ENCODE results near the gene PDLIM1. TPM values are rescaled to one million over a fixed set of nuclear protein-coding genes. Genes with fewer than 3 reads are reported as not detected.
"Not testable (repeated sequence)": the region's sequence is repeated elsewhere in the genome, so short reads cannot be mapped to it uniquely, and the experiment has no call there.

Gene PDLIM1
- polyA plus RNA-seq, 3 donors = 1.9 to 5.2 (median 4.8) TPM

GRCh38 chr10:95233377-95234034 lies 57.3 kb downstream of the PDLIM1 start:
- H3K36me3 ChIP-seq (replicated peaks in 1 of 2; ENCODE audit: control insufficient read depth in 1 of 2, insufficient read depth in 2 of 2, low read length in 2 of 2) = no peaks in the 10 kb centered on the region
- Mint-ChIP-seq H3K27ac (no peak overlapping the region), H3K36me3 (no peaks in the 10 kb centered on the region), H3K4me1 (peaks cover 22% of the 10 kb centered on the region), H3K4me3 (peak overlapping the region in 1 of 2 donors; percentile 3), H3K27me3 (ENCODE audit: low read depth in 3 of 3) (peaks cover 0 to 6% (median 2%) of the 10 kb centered on the region in 3 donors), H3K9me3 (peaks cover 0 to 3% (median 0%) of the 10 kb centered on the region in 7 donors)
- intact Hi-C loops (cut with micrococcal nuclease) = no loop called here
- no peak overlapping the region for H3K9ac ChIP-seq (ENCODE audit: insufficient read depth, low read length, poor library complexity, severe bottlenecking)
- H3K4me1 ChIP-seq (ENCODE audit: control insufficient read depth in 1 of 2, insufficient read depth in 2 of 2, low read length in 2 of 2) = peaks cover 8 to 10% of the 10 kb centered on the region in 2 donors
- DNase-seq = no peak
- no peaks in the 10 kb centered on the region for H3K27me3 ChIP-seq (ENCODE audit: control insufficient read depth in 2 of 2, insufficient read depth in 2 of 2, low read length in 2 of 2)
- TF ChIP-seq, protein P1, sequence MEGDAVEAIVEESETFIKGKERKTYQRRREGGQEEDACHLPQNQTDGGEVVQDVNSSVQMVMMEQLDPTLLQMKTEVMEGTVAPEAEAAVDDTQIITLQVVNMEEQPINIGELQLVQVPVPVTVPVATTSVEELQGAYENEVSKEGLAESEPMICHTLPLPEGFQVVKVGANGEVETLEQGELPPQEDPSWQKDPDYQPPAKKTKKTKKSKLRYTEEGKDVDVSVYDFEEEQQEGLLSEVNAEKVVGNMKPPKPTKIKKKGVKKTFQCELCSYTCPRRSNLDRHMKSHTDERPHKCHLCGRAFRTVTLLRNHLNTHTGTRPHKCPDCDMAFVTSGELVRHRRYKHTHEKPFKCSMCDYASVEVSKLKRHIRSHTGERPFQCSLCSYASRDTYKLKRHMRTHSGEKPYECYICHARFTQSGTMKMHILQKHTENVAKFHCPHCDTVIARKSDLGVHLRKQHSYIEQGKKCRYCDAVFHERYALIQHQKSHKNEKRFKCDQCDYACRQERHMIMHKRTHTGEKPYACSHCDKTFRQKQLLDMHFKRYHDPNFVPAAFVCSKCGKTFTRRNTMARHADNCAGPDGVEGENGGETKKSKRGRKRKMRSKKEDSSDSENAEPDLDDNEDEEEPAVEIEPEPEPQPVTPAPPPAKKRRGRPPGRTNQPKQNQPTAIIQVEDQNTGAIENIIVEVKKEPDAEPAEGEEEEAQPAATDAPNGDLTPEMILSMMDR (IDR thresholded peaks at IDR 0.05) = no peak
- no peak overlapping the region for H3K27ac ChIP-seq (ENCODE audit: low read depth in 1 of 2, low read length in 2 of 2)
- H3K4me2 ChIP-seq (replicated peaks; ENCODE audit: extremely low read depth, low read length, poor library complexity, severe bottlenecking) = no peak overlapping the region
- H3K4me3 ChIP-seq (replicated peaks in 1 of 3; ENCODE audit: low read depth in 2 of 3, low read length in 3 of 3) = no peak overlapping the region
- no peaks in the 10 kb centered on the region for H3K9me3 ChIP-seq (replicated peaks in 1 of 2; ENCODE audit: control insufficient read depth in 1 of 2, insufficient read depth in 1 of 2, low read length in 2 of 2)
- H4K20me1 ChIP-seq (ENCODE audit: insufficient read depth, low read length) = no peaks in the 10 kb centered on the region
- no peaks in the 10 kb centered on the region for H3K79me2 ChIP-seq (ENCODE audit: insufficient read depth, low read length)
- 90% methylated on average over 1 of the region's 2 CpGs for WGBS (ENCODE audit: insufficient coverage)
- no peak overlapping the region for H2AFZ ChIP-seq (ENCODE audit: insufficient read depth, low read depth, low read length, poor library complexity, severe bottlenecking)

GRCh38 chr10:95230677-95231586 lies 59.9 kb downstream of the PDLIM1 start:
- H4K20me1 ChIP-seq (ENCODE audit: insufficient read depth, low read length); H3K4me1 ChIP-seq (ENCODE audit: control insufficient read depth in 1 of 2, insufficient read depth in 2 of 2, low read length in 2 of 2); H3K36me3 Mint-ChIP-seq; H3K27ac ChIP-seq (ENCODE audit: low read depth in 1 of 2, low read length in 2 of 2); H3K9me3 ChIP-seq (replicated peaks in 1 of 2; ENCODE audit: control insufficient read depth in 1 of 2, insufficient read depth in 1 of 2, low read length in 2 of 2); H3K79me2 ChIP-seq (ENCODE audit: insufficient read depth, low read length); H3K9me3 Mint-ChIP-seq; intact Hi-C loops (cut with micrococcal nuclease); H3K27me3 Mint-ChIP-seq (ENCODE audit: low read depth in 3 of 3); H3K27me3 ChIP-seq (ENCODE audit: control insufficient read depth in 2 of 2, insufficient read depth in 2 of 2, low read length in 2 of 2); H3K36me3 ChIP-seq (replicated peaks in 1 of 2; ENCODE audit: control insufficient read depth in 1 of 2, insufficient read depth in 2 of 2, low read length in 2 of 2): not testable (repeated sequence)
- H3K4me1 Mint-ChIP-seq = peaks cover 15% of the 10 kb centered on the region
- H3K27ac Mint-ChIP-seq = peak overlapping the region in 1 of 7 donors; percentile 87
- peak overlapping the region; percentile 84 to 97 for H3K4me3 Mint-ChIP-seq
- Histone ChIP-seq H3K4me3 (replicated peaks in 1 of 3; ENCODE audit: low read depth in 2 of 3, low read length in 3 of 3) (peak overlapping the region; percentile 37 to 68 (median 40)), H2AFZ (ENCODE audit: insufficient read depth, low read depth, low read length, poor library complexity, severe bottlenecking) (peak overlapping the region; percentile 94), H3K9ac (ENCODE audit: insufficient read depth, low read length, poor library complexity, severe bottlenecking) (peak overlapping the region; percentile 55), H3K4me2 (replicated peaks; ENCODE audit: extremely low read depth, low read length, poor library complexity, severe bottlenecking) (peak overlapping the region; percentile 80)
- 18% methylated on average over 33 of the region's 36 CpGs for WGBS (ENCODE audit: insufficient coverage)
- DNase-seq = peak in 2 of 3 donors; percentile 6 to 34

All from CD14-positive monocyte (primary cell).